Lung (tissue), 12 donors: Measurements from ENCODE around the gene NFATC1. TPM values are rescaled to one million over a fixed set of nuclear protein-coding genes. Genes with fewer than 3 reads are reported as not detected.

Experiments
- ATAC-seq: fragments of 200-7000 bp; cut with Tn5 transposase; one replicate; pipeline ENCODE4 v1.9.1; 2020; ENCODE audit warnings: moderate number of reproducible peaks; ENCODE audit not compliant: insufficient read depth, low FRiP score
- DNase-seq, 3 donors: peaks; one replicate each; pipeline ENCODE4 v3.0.0-alpha.2; 2013 to 2017
- H3K27ac ChIP-seq, 2 donors: one replicate each; pipeline ENCODE4 v1.5.1; 2013; ENCODE audit warnings: mild to moderate bottlenecking in 2 of 2, moderate library complexity in 2 of 2, control low read depth in 1 of 2, inconsistent platforms in 1 of 2, low read depth in 1 of 2, low read length in 1 of 2
- H3K27me3 ChIP-seq, 3 donors: one replicate each; pipeline ENCODE4 v1.5.1; 2013; ENCODE audit warnings: low read length in 2 of 3; ENCODE audit not compliant: control insufficient read depth in 3 of 3, insufficient read depth in 3 of 3
- H3K36me3 ChIP-seq, 4 donors: one replicate each; pipeline ENCODE4 v1.5.1; 2013; ENCODE audit warnings: low read length in 4 of 4, mild to moderate bottlenecking in 1 of 4, moderate library complexity in 1 of 4; ENCODE audit not compliant: control insufficient read depth in 4 of 4, insufficient read depth in 4 of 4
- H3K4me1 ChIP-seq, 5 donors: one replicate each; pipeline ENCODE4 v1.5.1; 2013; ENCODE audit warnings: low read length in 5 of 5, mild to moderate bottlenecking in 2 of 5, moderate library complexity in 1 of 5; ENCODE audit not compliant: control insufficient read depth in 5 of 5, insufficient read depth in 5 of 5
- H3K4me3 ChIP-seq: one replicate; pipeline ENCODE4 v1.5.1; 2013; ENCODE audit warnings: mild to moderate bottlenecking, control low read depth, moderate library complexity
- H3K9ac ChIP-seq, 2 donors: one replicate each; pipeline ENCODE4 v1.5.1; 2013; ENCODE audit warnings: low read length in 2 of 2, control low read depth in 1 of 2; ENCODE audit not compliant: insufficient read depth in 1 of 2
- H3K9me3 ChIP-seq, 4 donors: one replicate each; pipeline ENCODE4 v1.5.1; 2013; ENCODE audit warnings: low read length in 3 of 4, mild to moderate bottlenecking in 1 of 4, moderate library complexity in 1 of 4; ENCODE audit not compliant: control insufficient read depth in 4 of 4, insufficient read depth in 3 of 4
- CTCF ChIP-seq: IDR thresholded peaks from 2 replicates; pipeline ENCODE4 v1.5.1; 2012; ENCODE audit warnings: mild to moderate bottlenecking; ENCODE audit errors: control extremely low read depth, extremely low read depth
- WGBS, 2 donors: extraction: QIAGEN DNeasy Blood & Tissue Kit; methylation state at CpG; one replicate each; pipeline ENCODE4 v1.1.7; 2013; 5-methylcytosine and 5-hydroxymethylcytosine counted together
- polyA plus RNA-seq, 2 donors: library from polyadenylated mRNA; stranded (reverse); fragments of 200-250 nt; gene quantifications; one replicate each; pipeline ENCODE4 v1.2.1, GENCODE V29; 2013
- total RNA-seq, 2 donors: library from RNA; depleted of rRNA in 1 of 2; stranded (reverse); fragments of >200 nt in 1 of 2; gene quantifications; one replicate each; pipeline ENCODE4 v1.2.1, GENCODE V29; 2014 to 2021
- donor health status: control.
- donor health status: control.
- donor health status: Bipolar disorder and iron deficiency.
- donor health status: healthy.
- donor health status: DM: yes; HTN: yes; CAD: no.

NFATC1 gene
- total and polyA plus RNA-seq, 4 donors: 8.6 to 25.5 (median 12.9) TPM

GRCh38 chr18:79545255-79545654 lies 149.5 kb downstream of the NFATC1 start:
- no peak for TF ChIP-seq CTCF
- ATAC-seq (no peak), DNase-seq (no peak)
- 88 to 90% methylated on average over 20 of the region's 20 CpGs for WGBS, 2 donors
- Histone ChIP-seq H3K9me3 (peaks cover 0 to 8% (median 0%) of the 10 kb centered on the region in 4 donors), H3K27me3 (peaks cover 0 to 3% (median 0%) of the 10 kb centered on the region in 3 donors), H3K9ac (no peak overlapping the region), H3K36me3 (no peaks in the 10 kb centered on the region), H3K27ac (no peak overlapping the region), H3K4me3 (no peak overlapping the region), H3K4me1 (peaks cover 0 to 19% (median 0%) of the 10 kb centered on the region in 5 donors)

DNA sequence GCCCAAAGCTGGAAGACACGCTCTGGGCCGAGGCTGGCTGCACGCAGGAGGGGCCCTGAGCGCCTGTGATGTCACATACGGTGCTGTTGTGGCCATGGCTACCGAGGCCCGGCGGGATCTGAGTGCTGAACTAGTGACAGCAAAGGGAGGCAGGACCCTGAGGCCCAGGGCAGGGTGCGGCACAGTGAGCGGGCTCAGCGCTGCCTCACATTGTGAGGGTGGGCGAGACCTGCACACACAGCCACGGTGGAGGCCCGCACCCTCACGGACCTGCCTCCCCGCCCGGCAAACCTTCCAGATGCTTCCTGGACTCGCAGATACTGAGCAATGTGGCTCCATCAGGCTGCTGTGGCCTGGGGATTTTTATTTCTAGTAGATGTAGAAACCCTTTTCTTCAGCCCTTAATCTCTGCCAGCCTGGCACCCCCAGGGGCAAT lies 150.0 kb downstream of the NFATC1 start:
- Histone ChIP-seq H3K4me3 (no peak overlapping the region), H3K9me3 (peaks cover 0 to 8% (median 0%) of the 10 kb centered on the region in 4 donors), H3K27ac (no peak overlapping the region), H3K27me3 (peaks cover 0 to 3% (median 0%) of the 10 kb centered on the region in 3 donors), H3K4me1 (peaks cover 0 to 19% (median 0%) of the 10 kb centered on the region in 5 donors), H3K9ac (no peak overlapping the region), H3K36me3 (no peaks in the 10 kb centered on the region)
- TF ChIP-seq CTCF: no peak
- WGBS, 2 donors: 47 to 73% methylated on average over 18 of the region's 18 CpGs
- DNase-seq: no peak
- ATAC-seq: no peak

GRCh38 chr18:79546781-79547272 lies 151.1 kb downstream of the NFATC1 start:
- H3K9me3 ChIP-seq: peaks cover 0 to 8% (median 0%) of the 10 kb centered on the region in 4 donors
- ATAC-seq (no peak), DNase-seq (no peak)
- no peak overlapping the region for H3K9ac ChIP-seq
- no peak for TF ChIP-seq CTCF
- H3K27ac ChIP-seq: no peak overlapping the region
- 66 to 83% methylated on average over 23 of the region's 23 CpGs for WGBS, 2 donors
- no peak overlapping the region for H3K4me3 ChIP-seq
- H3K4me1 ChIP-seq: peaks cover 0 to 19% (median 0%) of the 10 kb centered on the region in 5 donors
- H3K27me3 ChIP-seq: peaks cover 0 to 3% (median 0%) of the 10 kb centered on the region in 3 donors
- H3K36me3 ChIP-seq: no peaks in the 10 kb centered on the region
